H1 (cell line): ENCODE results near the gene ABCC10. TPM values are rescaled to one million over a fixed set of nuclear protein-coding genes. Genes with fewer than 3 reads are reported as not detected.

Experiments used
- CTCF ChIA-PET: fragments of 300-600 bp; sonication (Branson Sonifier 250); formaldehyde crosslinking; loops from one replicate; lab custom pipeline; 2021; ENCODE audit not compliant: partially characterized antibody; lab: Charles Lee
- POLR2A ChIA-PET: fragments of 300-600 bp; sonication (Branson Sonifier 250); formaldehyde crosslinking; loops from one replicate; lab custom pipeline; 2021; ENCODE audit warnings: inconsistent platforms; ENCODE audit not compliant: partially characterized antibody; lab: Charles Lee
- DNase-seq, 2 experiments: peaks; one replicate each; pipeline versions ENCODE4 v3.0.0 to v3.0.0-alpha.2; 2010 to 2022; ENCODE audit warnings: low spot score in 2 of 2, low read depth in 1 of 2, mixed read lengths in 1 of 2
- FAIRE-seq: peaks from 2 replicates; lab custom pipeline; 2011; peaks lifted over from hg19 to GRCh38; lab: Jason Lieb, UNC
- H2AFZ ChIP-seq: 2 replicates; pipeline ENCODE4 v1.8.1; 2012; ENCODE audit warnings: low read length, inconsistent platforms
- H2AK5ac ChIP-seq: 2 replicates; pipeline ENCODE4 v1.6.1; 2013; ENCODE audit warnings: low read depth, low read length
- H2BK120ac ChIP-seq: replicated peaks from 2 replicates; pipeline ENCODE3; 2013; ENCODE audit warnings: low read depth, low read length, inconsistent platforms
- H2BK12ac ChIP-seq: 2 replicates; pipeline ENCODE4 v1.6.1; 2013; ENCODE audit warnings: low read depth, low read length
- H2BK15ac ChIP-seq: 2 replicates; pipeline ENCODE4 v1.6.1; 2013; ENCODE audit warnings: low read length
- H2BK20ac ChIP-seq: 2 replicates; pipeline ENCODE4 v1.6.1; 2013; ENCODE audit warnings: low read length
- H2BK5ac ChIP-seq: 2 replicates; pipeline ENCODE4 v1.6.1; 2013; ENCODE audit warnings: low read depth, low read length
- H3K14ac ChIP-seq: 2 replicates; pipeline ENCODE4 v1.6.1; 2013; ENCODE audit warnings: inconsistent platforms; ENCODE audit not compliant: insufficient read length
- H3K18ac ChIP-seq: 2 replicates; pipeline ENCODE4 v1.6.1; 2013; ENCODE audit warnings: low read length; ENCODE audit errors: extremely low read depth
- H3K23ac ChIP-seq: 2 replicates; pipeline ENCODE4 v1.6.1; 2013; ENCODE audit warnings: inconsistent platforms; ENCODE audit not compliant: insufficient read length
- H3K23me2 ChIP-seq: 2 replicates; pipeline ENCODE4 v1.6.1; 2013; ENCODE audit warnings: low read depth, low read length
- H3K27ac ChIP-seq: 2 replicates; pipeline ENCODE4 v1.6.1; 2011; ENCODE audit warnings: low read depth, low read length, inconsistent platforms
- H3K27me3 ChIP-seq, 4 experiments: replicated peaks in 1 of 4; 1 replicate in 1 of 4; 2 replicates in 3 of 4; pipeline versions ENCODE4 v1.6.1 to v1.8.1; 2011 to 2013; ENCODE audit warnings: low read length in 3 of 4, mild to moderate bottlenecking in 3 of 4, inconsistent platforms in 2 of 4, mixed read lengths in 2 of 4, moderate library complexity in 1 of 4; ENCODE audit not compliant: control insufficient read depth in 3 of 4, insufficient read depth in 3 of 4; ENCODE audit errors: extremely low read depth in 1 of 4
- H3K36me3 ChIP-seq, 4 experiments: 2 replicates each; pipeline versions ENCODE4 v1.6.1 to v1.8.1; 2011 to 2013; ENCODE audit warnings: mild to moderate bottlenecking in 4 of 4, low read length in 3 of 4, moderate library complexity in 2 of 4, control low read depth in 1 of 4, inconsistent platforms in 1 of 4; ENCODE audit not compliant: insufficient read depth in 4 of 4, control insufficient read depth in 2 of 4
- H3K4ac ChIP-seq: replicated peaks from 2 replicates; pipeline ENCODE3; 2013; ENCODE audit warnings: low read length, low read depth, mixed read lengths, inconsistent platforms; ENCODE audit not compliant: insufficient read length
- H3K4me1 ChIP-seq, 4 experiments: replicated peaks in 1 of 4; 1 replicate in 1 of 4; 2 replicates in 3 of 4; pipeline versions ENCODE4 v1.6.1 to v1.8.1; 2011 to 2013; ENCODE audit warnings: low read length in 3 of 4, inconsistent platforms in 2 of 4, mixed read lengths in 1 of 4; ENCODE audit not compliant: insufficient read depth in 4 of 4, control insufficient read depth in 3 of 4
- H3K4me2 ChIP-seq, 2 experiments: 2 replicates each; pipeline versions ENCODE4 v1.6.1 to v1.8.1; 2011 to 2013; ENCODE audit warnings: low read depth in 2 of 2, low read length in 2 of 2, control low read depth in 1 of 2, inconsistent platforms in 1 of 2, mild to moderate bottlenecking in 1 of 2; ENCODE audit not compliant: insufficient read depth in 1 of 2
- H3K4me3 ChIP-seq, 4 experiments: fragments of 200-600, 300-600 bp in 1 of 4; sonication (generic), shearing (Covaris generic), sonication (Bioruptor Twin) in 1 of 4; 2 replicates each; pipeline versions ENCODE4 v1.5.1 to v1.8.1; 2011 to 2016; ENCODE audit warnings: low read length in 4 of 4, low read depth in 3 of 4, control low read depth in 2 of 4, inconsistent platforms in 2 of 4, mild to moderate bottlenecking in 2 of 4, mixed read lengths in 1 of 4, moderate library complexity in 1 of 4; ENCODE audit not compliant: insufficient read depth in 2 of 4; ENCODE audit errors: extremely low read depth in 1 of 4
- H3K56ac ChIP-seq: replicated peaks from 2 replicates; pipeline ENCODE3; 2013; ENCODE audit warnings: low read depth, mild to moderate bottlenecking, mixed read lengths, low read length, inconsistent platforms; ENCODE audit not compliant: insufficient read length
- H3K79me1 ChIP-seq: 2 replicates; pipeline ENCODE4 v1.6.1; 2013; ENCODE audit warnings: low read depth, low read length, control low read depth
- H3K79me2 ChIP-seq, 2 experiments: 2 replicates each; pipeline versions ENCODE4 v1.6.1 to v1.8.1; 2012 to 2013; ENCODE audit warnings: low read length in 2 of 2, mild to moderate bottlenecking in 2 of 2, inconsistent platforms in 1 of 2; ENCODE audit not compliant: insufficient read depth in 2 of 2, control insufficient read depth in 1 of 2
- H3K9ac ChIP-seq, 4 experiments: replicated peaks in 1 of 4; 1 replicate in 1 of 4; 2 replicates in 3 of 4; pipeline versions ENCODE4 v1.6.1 to v1.8.1; 2011 to 2013; ENCODE audit warnings: low read depth in 3 of 4, low read length in 3 of 4, control low read depth in 2 of 4, mild to moderate bottlenecking in 2 of 4, moderate library complexity in 2 of 4, inconsistent platforms in 1 of 4; ENCODE audit errors: extremely low read depth in 1 of 4
- H3K9me3 ChIP-seq, 2 experiments: 2 replicates each; pipeline versions ENCODE4 v1.6.1 to v1.8.1; 2012 to 2013; ENCODE audit warnings: mild to moderate bottlenecking in 2 of 2, moderate library complexity in 2 of 2, control low read depth in 1 of 2, inconsistent platforms in 1 of 2, low read depth in 1 of 2, low read length in 1 of 2, mixed read lengths in 1 of 2; ENCODE audit not compliant: insufficient read depth in 2 of 2
- H4K20me1 ChIP-seq, 2 experiments: replicated peaks in 1 of 2; 2 replicates each; pipeline versions ENCODE3 to v1.8.1; 2011 to 2013; ENCODE audit warnings: inconsistent platforms in 2 of 2, low read length in 2 of 2, mild to moderate bottlenecking in 1 of 2; ENCODE audit not compliant: insufficient read depth in 2 of 2, control insufficient read depth in 1 of 2
- H4K5ac ChIP-seq: 2 replicates; pipeline ENCODE4 v1.6.1; 2013; ENCODE audit warnings: low read length, low read depth, mixed read lengths, inconsistent platforms; ENCODE audit not compliant: insufficient read length
- H4K8ac ChIP-seq: 2 replicates; pipeline ENCODE4 v1.8.0; 2013; ENCODE audit warnings: mild to moderate bottlenecking, moderate library complexity, low read length, inconsistent platforms; ENCODE audit not compliant: insufficient read depth; ENCODE audit errors: extremely low read depth
- H4K91ac ChIP-seq: replicated peaks from 2 replicates; pipeline ENCODE3; 2013; ENCODE audit warnings: low read length, mixed read lengths, inconsistent platforms; ENCODE audit not compliant: insufficient read length
- CTBP2 ChIP-seq: IDR thresholded peaks from 2 replicates; pipeline ENCODE4 v1.7.0; 2011; ENCODE audit warnings: borderline replicate concordance, mild to moderate bottlenecking, moderate library complexity, mixed read lengths, low read length; ENCODE audit not compliant: insufficient read depth, insufficient read length
- GTF2F1 ChIP-seq: IDR thresholded peaks from 2 replicates; pipeline ENCODE4 v1.6.1; 2012; ENCODE audit warnings: low read depth, low read length, improper control_type of control experiment, borderline replicate concordance
- KDM4A ChIP-seq: IDR thresholded peaks from one replicate; pipeline ENCODE4 v1.7.1; 2012; ENCODE audit warnings: low read depth, mild to moderate bottlenecking, moderate library complexity, low read length, inconsistent platforms; ENCODE audit not compliant: severe bottlenecking
- POLR2A ChIP-seq, 2 experiments: IDR thresholded peaks; 1 replicate in 1 of 2; 2 replicates in 1 of 2; pipeline ENCODE4 v1.6.1; 2011; ENCODE audit warnings: low read depth in 2 of 2, low read length in 2 of 2, mild to moderate bottlenecking in 2 of 2; ENCODE audit errors: control extremely low read depth in 1 of 2
- RFX5 ChIP-seq: IDR thresholded peaks from 2 replicates; pipeline ENCODE4 v1.6.1; 2011; ENCODE audit warnings: low read depth, low read length, improper control_type of control experiment, borderline replicate concordance
- RNF2 ChIP-seq: fragments of 200-900, 300-1000 bp; sonication (generic); IDR thresholded peaks from 2 replicates; pipeline ENCODE4 v1.7.1; 2016; ENCODE audit warnings: borderline replicate concordance, low read depth, mild to moderate bottlenecking, antibody characterized with exemption, low read length; ENCODE audit not compliant: poor library complexity, severe bottlenecking; ENCODE audit errors: missing control alignments
- RXRA ChIP-seq: IDR thresholded peaks from 2 replicates; pipeline ENCODE4 v1.6.1; 2011; ENCODE audit warnings: low read depth, mild to moderate bottlenecking, low read length, moderate library complexity; ENCODE audit not compliant: insufficient read depth
- SIRT6 ChIP-seq: IDR thresholded peaks from one replicate; pipeline ENCODE4 v1.7.1; 2012; ENCODE audit warnings: low read length, inconsistent platforms
- SP2 ChIP-seq: IDR thresholded peaks from 2 replicates; pipeline ENCODE4 v1.6.1; 2012; ENCODE audit warnings: mild to moderate bottlenecking, low read length, inconsistent platforms
- SUZ12 ChIP-seq: fragments of 200-600 bp; sonication (generic); IDR thresholded peaks from 2 replicates; pipeline ENCODE4 v1.6.1; 2012; ENCODE audit warnings: mild to moderate bottlenecking, inconsistent platforms, low read length, moderate library complexity, mixed read lengths
- TAF1 ChIP-seq: IDR thresholded peaks from 2 replicates; pipeline ENCODE4 v1.6.1; 2011; ENCODE audit warnings: mild to moderate bottlenecking, low read depth, low read length
- TAF7 ChIP-seq: optimal IDR thresholded peaks from 2 replicates; pipeline ENCODE3; 2011; ENCODE audit warnings: low read depth, mild to moderate bottlenecking, inconsistent platforms, low read length, moderate library complexity, borderline replicate concordance
- TEAD4 ChIP-seq: IDR thresholded peaks from 2 replicates; pipeline ENCODE4 v1.6.1; 2012; ENCODE audit warnings: low read depth, low read length, inconsistent platforms, mixed read lengths
- WGBS, 2 experiments: shearing (Covaris generic) in 1 of 2; methylation state at CpG; one replicate each; pipeline versions ENCODE4 v1.1.6 to v1.1.7; 2013 to 2015; ENCODE audit warnings: low lambda C conversion rate in 2 of 2, mixed read lengths in 2 of 2, inconsistent platforms in 1 of 2, low coverage in 1 of 2, missing lambda C conversion rate in 1 of 2; ENCODE audit not compliant: insufficient replicate concordance in 2 of 2, insufficient coverage in 1 of 2, insufficient read length in 1 of 2; ENCODE audit errors: extremely low coverage in 1 of 2, missing lambda C conversion rate in 1 of 2; 5-methylcytosine and 5-hydroxymethylcytosine counted together
- polyA plus RNA-seq, 7 experiments: library from polyadenylated mRNA; depleted of rRNA in 3 of 7; stranded (reverse) in 5 of 7; unstranded in 2 of 7; fragments of >200 nt in 5 of 7; fragments of 200-250 nt in 2 of 7; gene quantifications; 1 replicate in 5 of 7; 2 replicates in 1 of 7; 4 replicates in 1 of 7; pipeline versions ENCODE4 v1.2.1 to v1.2.3, GENCODE V29; 2011 to 2013; ENCODE audit warnings: missing spikeins in 2 of 7, mixed read lengths in 2 of 7
- total RNA-seq: library from RNA; stranded (reverse); fragmentation: NEBNext Ultra II Directional; extraction: Animal tissue kit (Norgen Biotek cat#: 25700); gene quantifications from 2 replicates; pipeline ENCODE4 v1.2.1, GENCODE V29; 2021

The ABCC10 gene
- total and polyA plus RNA-seq, 2 of the 8 experiments (the other 6 are each of a cell fraction or from before 2014, with no cell fraction given): 15.5 to 24.6 TPM

DNA sequence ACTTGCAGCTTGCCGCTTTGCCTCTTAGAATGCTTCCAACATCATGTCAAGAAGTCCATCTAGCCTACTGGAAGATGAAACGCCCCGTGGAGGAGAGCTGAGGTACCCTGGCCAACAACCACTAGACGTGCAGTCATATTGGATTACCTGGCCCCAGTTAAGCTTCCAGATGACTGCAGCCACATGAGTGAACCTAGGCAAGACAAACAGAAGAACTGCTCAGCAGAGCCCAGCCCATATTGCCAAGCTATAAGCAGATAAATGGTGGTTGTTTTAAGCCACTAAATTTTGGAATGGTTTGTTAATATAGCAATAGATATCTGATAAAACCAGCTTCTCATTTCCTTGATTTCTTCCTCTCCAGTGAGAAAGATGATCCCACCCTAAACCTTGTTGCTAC is 32.7 kb downstream of the ABCC10 start:
- Histone ChIP-seq H3K4me2 (no peak overlapping the region), H4K20me1 (no peaks in the 10 kb centered on the region), H3K27ac (no peak overlapping the region), H3K9ac (no peak overlapping the region), H3K4me1 (0 out of 7 replicates have a peak, but pooled peaks cover 0 to 2% (median 1%) of the 10 kb centered on the region in 4 experiments), H2BK20ac (no peak overlapping the region), H3K27me3 (peaks cover 6 to 20% (median 16%) of the 10 kb centered on the region in 4 experiments), H2BK5ac (no peak overlapping the region), H3K18ac (no peak overlapping the region), H3K9me3 (no peaks in the 10 kb centered on the region), H3K23ac (no peak overlapping the region), H4K5ac (no peak overlapping the region), H3K36me3 (no peaks in the 10 kb centered on the region), H3K79me2 (no peaks in the 10 kb centered on the region), H3K4ac (no peak overlapping the region), H3K23me2 (peaks cover 8% of the 10 kb centered on the region; the same call in 1 of the 2 replicates), H4K8ac (no peak overlapping the region), H2BK15ac (no peak overlapping the region), H3K4me3 (no peak overlapping the region), H2BK12ac (no peak overlapping the region), H3K14ac (no peak overlapping the region), H2BK120ac (no peak overlapping the region), H3K56ac (no peak overlapping the region), H3K79me1 (no peaks in the 10 kb centered on the region), H2AK5ac (no peak overlapping the region), H4K91ac (no peak overlapping the region), H2AFZ (no peak overlapping the region)
- CTCF ChIA-PET: interaction anchor here (0.9 to 21.2 kb wide), 7 partner anchors 16 to 71 kb away, joined by 3 to 495 read pairs (median 4); partner anchors contain the start of genes ABCC10 and LRRC73
- 79% methylated on average over 4 of the region's 4 CpGs; no CpG with 5 or more reads in 1 of the 2 experiments for WGBS, 2 experiments
- no peak for DNase-seq
- FAIRE-seq: no peak
- POLR2A ChIA-PET: interaction anchor here (0.8 to 2.3 kb wide), 4 partner anchors 13 to 92 kb away, joined by 3 to 6 read pairs (median 3); no protein-coding TSS in a partner anchor
- TF ChIP-seq POLR2A (IDR thresholded peaks at IDR 0.05; ENCODE audit: control extremely low read depth in 1 of 2, low read depth in 2 of 2, low read length in 2 of 2) (no peak), CTBP2 (no peak), SIRT6 (no peak), TEAD4 (no peak), RFX5 (no peak), GTF2F1 (no peak), KDM4A (no peak), TAF7 (no peak), RNF2 (no peak), SP2 (no peak), SUZ12 (no peak), RXRA (no peak), TAF1 (no peak)
